NT2/D1 (cell line): ENCODE data around the gene FRMD3.

Experiments used
- DNase-seq: peaks from one replicate; pipeline ENCODE4 v3.0.0-alpha.2; 2011; ENCODE audit warnings: low read depth, low spot score
- H3K27me3 ChIP-seq: 2 replicates; pipeline ENCODE4 v1.6.0; 2011; ENCODE audit warnings: mild to moderate bottlenecking; ENCODE audit not compliant: insufficient read length, insufficient read depth
- H3K36me3 ChIP-seq: 2 replicates; pipeline ENCODE4 v1.6.1; 2011; ENCODE audit warnings: mild to moderate bottlenecking, low read length, mixed read lengths; ENCODE audit not compliant: insufficient read depth, insufficient read length
- H3K4me1 ChIP-seq: 2 replicates; pipeline ENCODE4 v1.5.1; 2011; ENCODE audit not compliant: insufficient read depth, insufficient read length
- H3K4me3 ChIP-seq: 2 replicates; pipeline ENCODE4 v1.5.1; 2011; ENCODE audit warnings: low read depth; ENCODE audit not compliant: insufficient read length
- H3K9ac ChIP-seq: 2 replicates; pipeline ENCODE4 v1.6.0; 2011; ENCODE audit warnings: low read depth; ENCODE audit not compliant: insufficient read length
- H3K9me3 ChIP-seq: 2 replicates; pipeline ENCODE4 v1.5.1; 2011; ENCODE audit warnings: mild to moderate bottlenecking, low read length; ENCODE audit not compliant: insufficient read depth
- SUZ12 ChIP-seq: IDR thresholded peaks from 2 replicates; pipeline ENCODE4 v1.6.1; 2011; ENCODE audit not compliant: insufficient read length, insufficient read depth; ENCODE audit errors: extremely low read depth
- YY1 ChIP-seq: IDR thresholded peaks from 2 replicates; pipeline ENCODE4 v1.6.1; 2011; ENCODE audit not compliant: insufficient read length, insufficient read depth
- ZNF274 ChIP-seq: IDR thresholded peaks from 2 replicates; pipeline ENCODE4 v1.6.1; 2011; ENCODE audit warnings: mild to moderate bottlenecking, low read depth, low read length

FRMD3 gene

GRCh38 chr9:83537331-83538171 is 650 bp downstream of the FRMD3 start:
- no peaks in the 10 kb centered on the region for H3K9me3 ChIP-seq
- no peaks in the 10 kb centered on the region for H3K36me3 ChIP-seq
- peak overlapping the region; percentile 79 for H3K9ac ChIP-seq
- peaks cover 39% of the 10 kb centered on the region for H3K27me3 ChIP-seq
- peak overlapping the region; percentile 69 for H3K4me3 ChIP-seq
- DNase-seq = no peak
- H3K4me1 ChIP-seq = peaks cover 4% of the 10 kb centered on the region
- TF ChIP-seq ZNF274 = no peak
- TF ChIP-seq YY1 = no peak
- TF ChIP-seq SUZ12 = no peak

GRCh38 chr9:83536332-83536731 is 1.9 kb downstream of the FRMD3 start:
- no peak overlapping the region for H3K4me3 ChIP-seq
- no peaks in the 10 kb centered on the region for H3K36me3 ChIP-seq
- TF ChIP-seq ZNF274 = no peak
- no peak for TF ChIP-seq YY1
- TF ChIP-seq SUZ12 = no peak
- DNase-seq = no peak
- H3K9ac ChIP-seq = no peak overlapping the region
- peaks cover 39% of the 10 kb centered on the region for H3K27me3 ChIP-seq
- peaks cover 4% of the 10 kb centered on the region for H3K4me1 ChIP-seq
- no peaks in the 10 kb centered on the region for H3K9me3 ChIP-seq

GRCh38 chr9:83535736-83536135 is 2.5 kb downstream of the FRMD3 start:
- no peak overlapping the region for H3K9ac ChIP-seq
- H3K36me3 ChIP-seq = no peaks in the 10 kb centered on the region
- peaks cover 4% of the 10 kb centered on the region for H3K4me1 ChIP-seq
- no peaks in the 10 kb centered on the region for H3K9me3 ChIP-seq
- H3K27me3 ChIP-seq = peaks cover 39% of the 10 kb centered on the region
- no peak overlapping the region for H3K4me3 ChIP-seq
- no peak for DNase-seq
- TF ChIP-seq YY1 = no peak
- TF ChIP-seq SUZ12 = no peak
- TF ChIP-seq ZNF274 = no peak

- Histone ChIP-seq H3K36me3 (no peaks in the 10 kb centered on the region), H3K9me3 (peaks cover 10% of the 10 kb centered on the region), H3K4me1 (no peaks in the 10 kb centered on the region), H3K27me3 (peaks cover 23% of the 10 kb centered on the region), H3K4me3 (no peak overlapping the region), H3K9ac (no peak overlapping the region)
- TF ChIP-seq YY1 = no peak
- TF ChIP-seq SUZ12 = no peak
- TF ChIP-seq ZNF274 = no peak
- DNase-seq = no peak
Observed at GRCh38 chr9:83533296-83533695, 4.9 kb downstream of the FRMD3 start.

- no peak for TF ChIP-seq SUZ12
- no peak for TF ChIP-seq YY1
- TF ChIP-seq ZNF274 = no peak
- H3K36me3 ChIP-seq = no peaks in the 10 kb centered on the region
- no peaks in the 10 kb centered on the region for H3K27me3 ChIP-seq
- H3K4me1 ChIP-seq = no peaks in the 10 kb centered on the region
- peaks cover 10% of the 10 kb centered on the region for H3K9me3 ChIP-seq
- no peak overlapping the region for H3K4me3 ChIP-seq
- no peak overlapping the region for H3K9ac ChIP-seq
- no peak for DNase-seq
Observed at GRCh38 chr9:83526901-83527300, 11.3 kb downstream of the FRMD3 start.

- Histone ChIP-seq H3K4me1 (no peaks in the 10 kb centered on the region), H3K4me3 (no peak overlapping the region), H3K36me3 (no peaks in the 10 kb centered on the region), H3K9me3 (peaks cover 10% of the 10 kb centered on the region), H3K27me3 (no peaks in the 10 kb centered on the region), H3K9ac (no peak overlapping the region)
- TF ChIP-seq SUZ12 (no peak), ZNF274 (no peak), YY1 (no peak)
- no peak for DNase-seq
Observed at GRCh38 chr9:83526211-83526610, 12.0 kb downstream of the FRMD3 start.

GRCh38 chr9:83523684-83524083 is 14.5 kb downstream of the FRMD3 start:
- no peaks in the 10 kb centered on the region for H3K27me3 ChIP-seq
- no peaks in the 10 kb centered on the region for H3K4me1 ChIP-seq
- no peak overlapping the region for H3K9ac ChIP-seq
- TF ChIP-seq YY1 (no peak), ZNF274 (no peak), SUZ12 (no peak)
- H3K4me3 ChIP-seq = no peak overlapping the region
- H3K36me3 ChIP-seq = no peaks in the 10 kb centered on the region
- H3K9me3 ChIP-seq = peaks cover 2% of the 10 kb centered on the region; the same call in 1 of the 2 replicates
- DNase-seq = no peak
